Spleen (tissue), 11 donors: ENCODE data around the gene FXYD5. TPM values are rescaled to one million over a fixed set of nuclear protein-coding genes. Genes with fewer than 3 reads are reported as not detected.
"Not testable (repeated sequence)": the region's sequence is repeated elsewhere in the genome, so short reads cannot be mapped to it uniquely, and the experiment has no call there.

Source experiments
- DNase-seq: peaks from one replicate; pipeline ENCODE4 v3.0.0-alpha.2; 2020
- H3K27ac ChIP-seq, 8 donors: fragments of 200-600 bp; sonication (generic) in 7 of 8; 1 replicate in 4 of 8; 2 replicates in 4 of 8; pipeline versions ENCODE4 v1.5.0 to v1.8.0; 2016 to 2021; ENCODE audit warnings: inconsistent platforms in 4 of 8, mild to moderate bottlenecking in 4 of 8, moderate library complexity in 1 of 8
- H3K27me3 ChIP-seq, 7 donors: fragments of 200-600 bp; sonication (generic) in 6 of 7; replicated peaks in 1 of 7; 1 replicate in 4 of 7; 2 replicates in 3 of 7; pipeline versions ENCODE4 v1.5.0 to v1.8.0; 2016 to 2021; ENCODE audit warnings: inconsistent platforms in 3 of 7, mild to moderate bottlenecking in 1 of 7
- H3K36me3 ChIP-seq, 6 donors: fragments of 200-600 bp; sonication (generic) in 5 of 6; 1 replicate in 4 of 6; 2 replicates in 2 of 6; pipeline versions ENCODE4 v1.5.0 to v1.8.0; 2016 to 2021; ENCODE audit warnings: inconsistent platforms in 2 of 6
- H3K4me1 ChIP-seq, 6 donors: fragments of 200-600 bp; sonication (generic) in 5 of 6; 1 replicate in 3 of 6; 2 replicates in 3 of 6; pipeline versions ENCODE4 v1.5.0 to v1.8.0; 2016 to 2021; ENCODE audit warnings: inconsistent platforms in 3 of 6
- H3K4me3 ChIP-seq, 8 donors: fragments of 200-600 bp; sonication (generic) in 7 of 8; 1 replicate in 4 of 8; 2 replicates in 4 of 8; pipeline versions ENCODE4 v1.5.0 to v1.8.0; 2016 to 2021; ENCODE audit warnings: inconsistent platforms in 4 of 8, mild to moderate bottlenecking in 4 of 8, moderate library complexity in 2 of 8
- H3K9me3 ChIP-seq, 8 donors: fragments of 200-600 bp; sonication (generic) in 7 of 8; 1 replicate in 4 of 8; 2 replicates in 4 of 8; pipeline versions ENCODE4 v1.5.0 to v1.8.0; 2016 to 2021; ENCODE audit warnings: inconsistent platforms in 4 of 8
- POLR2A ChIP-seq, 3 donors: fragments of 450-650 bp; IDR thresholded peaks; one replicate each; pipeline ENCODE4 v1.5.1; 2017; ENCODE audit warnings: antibody characterized with exemption in 3 of 3, mild to moderate bottlenecking in 1 of 3
- POLR2AphosphoS5 ChIP-seq, 3 donors: sonication (generic); formaldehyde crosslinking; IDR thresholded peaks; one replicate each; pipeline ENCODE4 v1.5.1; 2017; ENCODE audit warnings: antibody characterized with exemption in 3 of 3
- WGBS, 5 donors: extraction: QIAGEN DNeasy Blood & Tissue Kit in 3 of 5; methylation state at CpG; one replicate each; pipeline versions ENCODE4 v1.1.5 to v1.1.7; 2013 to 2018; 5-methylcytosine and 5-hydroxymethylcytosine counted together
- intact Hi-C: fragments of 100-400 bp; cut with DNase I; formaldehyde crosslinking; loops from one replicate; pipeline ENCODE4 v1.15.0; 2023; ENCODE audit warnings: low total_unique reads
- polyA plus RNA-seq, 3 donors: library from polyadenylated mRNA; stranded (reverse); fragments of 200-250 nt; gene quantifications; one replicate each; pipeline ENCODE4 v1.2.1, GENCODE V29; 2013
- total RNA-seq, 7 donors: library from RNA; depleted of rRNA in 3 of 7; stranded (reverse); fragments of >200 nt in 3 of 7; fragmentation: NEBNext Ultra II Directional in 4 of 7; extraction: Animal tissue kit (Norgen Biotek cat#: 25700) in 4 of 7; gene quantifications; one replicate each; pipeline versions ENCODE4 v1.1.0 to v1.2.1, GENCODE V29; 2016 to 2021
- TF ChIP-seq, protein P1 (sequence below), 11 experiments: fragments of 200-600 bp in 7 of 11; fragments of 450-650 bp in 4 of 11; sonication (generic) in 4 of 11; IDR thresholded peaks in 8 of 11; conservative IDR thresholded peaks in 3 of 11; 1 replicate in 7 of 11; 2 replicates in 4 of 11; pipeline versions ENCODE4 v1.4.0 to v1.8.0; 2016 to 2021; ENCODE audit warnings: antibody characterized with exemption in 11 of 11, inconsistent platforms in 4 of 11, mild to moderate bottlenecking in 1 of 11
- donor health status: healthy with polysubstance abuse.
- donor health status: DM: no; HTN: no; CAD: no; lungs with moderate emphysema.
- donor health status: DM: no; HTN: no; CAD: no.
- donor health status: Bipolar disorder and iron deficiency.
- donor health status: healthy.
- donor health status: DM: no; HTN: no; CAD: no.
- donor health status: DM: yes; HTN: yes; CAD: no.

The FXYD5 gene
- total and polyA plus RNA-seq, 10 donors, result 132 to 235 (median 175) TPM

DNA sequence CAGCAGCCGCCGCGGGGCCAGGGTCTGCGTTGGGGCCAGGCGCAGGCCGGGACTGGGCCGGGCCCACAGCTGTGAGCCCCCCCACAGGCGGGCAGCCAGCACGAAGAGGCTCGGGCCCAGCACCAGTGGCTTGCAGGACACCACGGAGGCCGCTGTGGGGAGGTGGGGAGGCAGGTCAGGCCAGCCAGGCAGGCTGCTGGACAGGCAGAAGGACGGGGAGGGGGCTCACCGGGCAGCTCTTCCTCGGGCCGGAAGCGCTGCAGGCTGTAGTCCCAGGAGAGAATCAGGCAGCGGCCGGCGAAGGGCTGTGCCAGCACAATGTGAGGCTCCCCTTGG, 27.9 kb upstream of the FXYD5 start:
- Histone ChIP-seq H3K4me3 (no peak overlapping the region), H3K4me1 (peaks cover 9 to 32% (median 24%) of the 10 kb centered on the region in 6 donors), H3K9me3 (no peaks in the 10 kb centered on the region), H3K27ac (no peak overlapping the region), H3K27me3 (no peaks in the 10 kb centered on the region), H3K36me3 (no peaks in the 10 kb centered on the region)
- intact Hi-C loops, result no loop called here
- TF ChIP-seq POLR2A (IDR thresholded peaks at IDR 0.05), result no peak
- DNase-seq, result no peak
- whole genome bisulfite sequencing, 5 donors, result 71 to 91% (median 80%) methylated on average over 18 to 20 of the region's 20 CpGs; no CpG with 5 or more reads in 1 of the 5 donors

DNA sequence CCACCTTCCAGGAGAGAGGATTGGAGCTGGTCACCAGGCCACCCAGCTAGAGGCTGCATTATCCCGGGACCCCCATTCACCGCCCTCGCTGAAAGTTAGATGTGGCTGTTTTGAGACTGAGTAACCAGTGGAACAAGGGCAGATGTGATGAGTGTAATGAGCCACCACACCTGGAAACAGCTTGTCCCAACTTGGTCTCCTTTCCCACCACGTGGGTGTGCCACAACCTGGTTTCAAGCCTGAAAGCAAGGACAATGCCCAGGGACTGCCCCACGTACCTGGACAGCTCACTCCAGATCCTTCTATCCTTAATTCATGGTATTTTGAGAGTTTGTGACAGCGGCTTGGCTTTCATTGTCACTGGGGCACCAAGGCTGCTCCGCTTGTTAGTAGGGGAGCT, 26.7 kb upstream of the FXYD5 start:
- DNase-seq, result no peak
- intact Hi-C loops, result no loop called here
- Histone ChIP-seq H3K4me3 (no peak overlapping the region), H3K9me3 (no peaks in the 10 kb centered on the region), H3K27ac (no peak overlapping the region), H3K36me3 (no peaks in the 10 kb centered on the region), H3K4me1 (peaks cover 9 to 32% (median 24%) of the 10 kb centered on the region in 6 donors), H3K27me3 (no peaks in the 10 kb centered on the region)
- TF ChIP-seq POLR2A (IDR thresholded peaks at IDR 0.05) (no peak), POLR2AphosphoS5 (IDR thresholded peaks at IDR 0.05) (no peak)
- TF ChIP-seq, protein P1, sequence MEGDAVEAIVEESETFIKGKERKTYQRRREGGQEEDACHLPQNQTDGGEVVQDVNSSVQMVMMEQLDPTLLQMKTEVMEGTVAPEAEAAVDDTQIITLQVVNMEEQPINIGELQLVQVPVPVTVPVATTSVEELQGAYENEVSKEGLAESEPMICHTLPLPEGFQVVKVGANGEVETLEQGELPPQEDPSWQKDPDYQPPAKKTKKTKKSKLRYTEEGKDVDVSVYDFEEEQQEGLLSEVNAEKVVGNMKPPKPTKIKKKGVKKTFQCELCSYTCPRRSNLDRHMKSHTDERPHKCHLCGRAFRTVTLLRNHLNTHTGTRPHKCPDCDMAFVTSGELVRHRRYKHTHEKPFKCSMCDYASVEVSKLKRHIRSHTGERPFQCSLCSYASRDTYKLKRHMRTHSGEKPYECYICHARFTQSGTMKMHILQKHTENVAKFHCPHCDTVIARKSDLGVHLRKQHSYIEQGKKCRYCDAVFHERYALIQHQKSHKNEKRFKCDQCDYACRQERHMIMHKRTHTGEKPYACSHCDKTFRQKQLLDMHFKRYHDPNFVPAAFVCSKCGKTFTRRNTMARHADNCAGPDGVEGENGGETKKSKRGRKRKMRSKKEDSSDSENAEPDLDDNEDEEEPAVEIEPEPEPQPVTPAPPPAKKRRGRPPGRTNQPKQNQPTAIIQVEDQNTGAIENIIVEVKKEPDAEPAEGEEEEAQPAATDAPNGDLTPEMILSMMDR (IDR thresholded peaks at IDR 0.05 in 8 of 11, conservative IDR thresholded peaks at IDR 0.05 in 3 of 11), result no peak
- 82 to 93% (median 93%) methylated on average over 5 to 7 of the region's 7 CpGs for WGBS, 5 donors

DNA sequence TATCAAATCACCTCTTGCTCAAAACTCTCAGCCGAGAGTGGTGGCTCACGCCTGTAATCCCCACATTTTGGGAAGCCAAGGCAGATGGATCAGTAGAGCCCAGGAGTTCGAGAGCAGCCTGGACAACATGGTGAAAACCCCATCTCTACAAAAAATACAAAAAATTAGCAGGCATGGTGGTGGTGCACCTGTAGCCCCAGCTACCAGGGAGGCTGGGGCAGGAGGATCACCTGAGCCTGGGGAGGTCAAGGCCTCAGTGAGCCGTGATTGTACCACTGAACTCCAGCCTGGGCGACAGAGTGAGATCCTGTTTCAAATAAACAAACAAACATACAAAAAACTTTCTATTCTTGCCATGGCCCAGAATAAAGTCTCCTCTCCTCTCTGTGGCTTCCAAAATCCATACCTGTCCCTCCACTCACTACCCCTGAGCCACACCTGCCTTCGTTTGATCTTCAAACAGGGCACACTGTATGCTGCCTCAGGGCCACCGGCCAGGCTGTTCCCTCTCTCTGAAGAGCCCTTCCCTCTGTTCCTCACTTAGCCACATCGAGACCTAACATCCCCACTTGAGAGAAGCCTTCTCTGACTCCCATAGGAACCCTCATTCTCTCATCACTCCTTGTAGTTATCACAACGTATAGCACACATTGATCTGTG, 26.0 kb upstream of the FXYD5 start:
- no peaks in the 10 kb centered on the region for H3K27me3 ChIP-seq
- intact Hi-C loops, result no loop called here
- 84 to 93% (median 89%) methylated on average over 9 of the region's 9 CpGs for WGBS, 5 donors
- no peak for DNase-seq
- no peaks in the 10 kb centered on the region for H3K36me3 ChIP-seq
- H3K9me3 ChIP-seq, result no peaks in the 10 kb centered on the region
- H3K27ac ChIP-seq, result no peak overlapping the region
- H3K4me1 ChIP-seq, result peaks cover 9 to 29% (median 21%) of the 10 kb centered on the region in 6 donors
- TF ChIP-seq POLR2A (IDR thresholded peaks at IDR 0.05), result no peak
- TF ChIP-seq, protein P1 (IDR thresholded peaks at IDR 0.05 in 8 of 11, conservative IDR thresholded peaks at IDR 0.05 in 3 of 11), result no peak
- TF ChIP-seq POLR2AphosphoS5 (IDR thresholded peaks at IDR 0.05), result no peak
- no peak overlapping the region for H3K4me3 ChIP-seq

DNA sequence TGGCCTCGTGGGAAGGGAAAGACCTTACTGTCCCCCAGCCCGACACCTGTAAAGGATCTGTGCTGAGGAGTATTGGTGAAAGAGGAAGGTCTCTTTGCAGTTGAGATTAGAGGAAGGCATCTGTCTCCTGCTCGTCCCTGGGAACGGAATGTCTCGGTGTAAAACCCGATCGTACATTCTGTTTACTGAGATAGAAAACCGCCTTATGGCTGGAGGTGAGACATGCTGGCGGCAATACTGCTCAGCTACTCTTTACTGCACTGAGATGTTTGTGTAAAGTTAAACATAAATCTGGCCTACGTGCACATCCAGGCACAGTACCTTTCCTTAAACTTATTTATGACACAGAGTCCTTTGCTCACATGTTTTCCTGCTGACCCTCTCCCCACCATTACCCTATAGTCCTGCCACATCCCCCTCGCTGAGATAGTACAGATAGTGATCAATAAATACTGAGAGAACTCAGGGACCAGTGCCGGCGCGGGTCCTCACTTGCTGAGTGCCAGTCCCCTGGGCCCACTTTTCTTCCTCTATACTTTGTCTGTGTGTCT, 24.7 kb upstream of the FXYD5 start:
- H3K4me3 ChIP-seq, H3K9me3 ChIP-seq, intact Hi-C loops, H3K27ac ChIP-seq, H3K36me3 ChIP-seq, H3K27me3 ChIP-seq, DNase-seq: not testable (repeated sequence)
- H3K4me1 ChIP-seq, result peaks cover 2 to 17% (median 8%) of the 10 kb centered on the region in 6 donors
- WGBS, 5 donors, result 68 to 73% (median 72%) methylated on average over 14 of the region's 14 CpGs

DNA sequence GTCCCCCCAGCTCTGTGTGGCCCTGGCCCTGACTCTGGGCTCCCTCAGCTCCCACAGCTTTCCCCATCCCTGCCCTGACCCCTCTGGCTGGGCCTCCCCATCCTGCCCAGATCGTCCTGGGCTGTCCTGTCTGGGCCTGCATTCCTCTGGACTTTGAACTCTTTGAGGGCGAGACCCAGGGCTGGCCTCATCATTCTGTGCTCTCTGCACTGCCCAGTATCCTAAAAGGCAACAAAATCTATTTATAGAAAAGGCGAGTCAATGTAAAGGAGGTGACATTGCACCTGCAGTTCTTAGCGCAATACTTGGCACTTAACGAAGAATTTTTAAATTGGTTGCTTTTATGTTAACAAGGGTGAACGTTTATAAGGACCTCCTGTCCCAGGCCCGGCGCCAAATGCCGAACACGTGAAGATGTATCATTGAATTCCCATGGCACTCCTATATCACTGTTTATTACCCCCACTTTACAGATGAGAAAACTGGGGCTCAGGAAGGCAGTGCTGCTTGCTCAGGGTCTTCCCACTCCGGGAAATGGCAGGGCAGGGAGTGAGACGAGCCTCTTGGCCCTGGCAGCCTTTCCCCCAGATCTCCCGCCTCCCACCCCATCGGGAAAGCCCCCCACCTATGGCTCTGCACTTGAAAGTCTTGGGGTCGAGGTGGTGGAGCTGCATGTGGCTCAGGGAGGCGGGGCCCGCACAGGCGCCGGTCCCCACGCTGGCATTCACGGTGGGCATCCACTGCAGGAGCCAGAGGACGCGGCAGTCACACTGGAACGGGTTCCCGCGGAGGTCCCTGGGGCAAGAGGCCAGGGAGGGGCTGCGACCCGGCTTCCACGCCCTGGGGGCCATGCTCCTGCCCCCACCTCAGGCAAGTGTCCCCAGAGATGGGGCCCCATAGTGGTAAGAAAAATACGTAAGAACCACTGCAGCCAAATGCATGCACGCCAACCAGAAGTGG, 23.5 kb upstream of the FXYD5 start:
- 84 to 86% (median 86%) methylated on average over 26 to 31 of the region's 31 CpGs for WGBS, 5 donors
- Histone ChIP-seq H3K27me3 (no peaks in the 10 kb centered on the region), H3K36me3 (no peaks in the 10 kb centered on the region), H3K4me1 (peaks cover 3 to 15% (median 9%) of the 10 kb centered on the region in 6 donors), H3K27ac (no peak overlapping the region), H3K9me3 (no peaks in the 10 kb centered on the region), H3K4me3 (no peak overlapping the region)
- intact Hi-C loops, result no loop called here
- DNase-seq, result no peak
- TF ChIP-seq POLR2A (IDR thresholded peaks at IDR 0.05), result no peak
- TF ChIP-seq, protein P1 (IDR thresholded peaks at IDR 0.05 in 8 of 11, conservative IDR thresholded peaks at IDR 0.05 in 3 of 11), result no peak
- TF ChIP-seq POLR2AphosphoS5 (IDR thresholded peaks at IDR 0.05), result no peak
